ENCODE results near the gene GOLGA1. TPM values are rescaled to one million over a fixed set of nuclear protein-coding genes. Genes with fewer than 3 reads are reported as not detected.

GOLGA1 gene
- total and polyA plus RNA-seq, 2 of the 13 experiments (the other 11 are each of a cell fraction or from before 2014, with no cell fraction given) = 12.7 to 15.9 TPM

- no peak for TF ChIP-seq USF2 (IDR thresholded peaks at IDR 0.05; ENCODE audit: low read depth, low read length)
- TF ChIP-seq USF2 (CRISPR knock-in tag; IDR thresholded peaks at IDR 0.05; ENCODE audit: borderline replicate concordance) = no peak
- TF ChIP-seq JUND (CRISPR knock-in tag; IDR thresholded peaks at IDR 0.05) = no peak
- no peak for TF ChIP-seq ZSCAN5A (CRISPR knock-in tag; IDR thresholded peaks at IDR 0.05; ENCODE audit: borderline replicate concordance)
- TF ChIP-seq ZNF569 (CRISPR knock-in tag; IDR thresholded peaks at IDR 0.05; ENCODE audit: borderline replicate concordance) = no peak
- TF ChIP-seq NR3C1 (CRISPR knock-in tag; IDR thresholded peaks at IDR 0.05) = no peak
- no peak for TF ChIP-seq SMYD3 (CRISPR knock-in tag; IDR thresholded peaks at IDR 0.05)
- TF ChIP-seq POLR2G (IDR thresholded peaks at IDR 0.05; ENCODE audit: low read depth, low read length) = no peak
- no peak for TF ChIP-seq HES4 (CRISPR knock-in tag; IDR thresholded peaks at IDR 0.05; ENCODE audit: borderline replicate concordance)
- no peak for TF ChIP-seq TCF12 (IDR thresholded peaks at IDR 0.05)
- no peak for TF ChIP-seq TCF12 (CRISPR knock-in tag; IDR thresholded peaks at IDR 0.05)
- no peak for TF ChIP-seq TRIM22 (IDR thresholded peaks at IDR 0.05)
- TF ChIP-seq MIER3 (CRISPR knock-in tag; IDR thresholded peaks at IDR 0.05; ENCODE audit: borderline replicate concordance) = no peak
- TF ChIP-seq LBX2 (CRISPR knock-in tag; IDR thresholded peaks at IDR 0.05; ENCODE audit: borderline replicate concordance) = no peak
- TF ChIP-seq ZNF563 (CRISPR knock-in tag; IDR thresholded peaks at IDR 0.05) = no peak
- no peak for TF ChIP-seq MLXIP (CRISPR knock-in tag; IDR thresholded peaks at IDR 0.05; ENCODE audit: borderline replicate concordance)
- TF ChIP-seq DRAP1 (CRISPR knock-in tag; IDR thresholded peaks at IDR 0.05) = peak; percentile 68
- TF ChIP-seq CC2D1A (CRISPR knock-in tag; IDR thresholded peaks at IDR 0.05) = no peak
- TF ChIP-seq YEATS2 (CRISPR knock-in tag; IDR thresholded peaks at IDR 0.05; ENCODE audit: borderline replicate concordance) = 0 out of 2 replicates have a peak, but pooled peaks have one; percentile 12
- no peak for TF ChIP-seq AKAP8 (CRISPR knock-in tag; IDR thresholded peaks at IDR 0.05)
Observed at GRCh38 chr9:124869986-124870560, 70.8 kb downstream of the GOLGA1 start (continued).

Measured in HepG2 (cell line).